GM12878 (cell line): Measurements from ENCODE around the gene L1CAM. TPM values are rescaled to one million over a fixed set of nuclear protein-coding genes. Genes with fewer than 3 reads are reported as not detected.

Experiments
- ASH2L ChIP-seq: fragments of 300-600, 200-600 bp; sonication (generic); IDR thresholded peaks from 2 replicates; pipeline ENCODE4 v1.6.1; 2017; ENCODE audit warnings: low read depth, mild to moderate bottlenecking, borderline replicate concordance
- DPF2 ChIP-seq: fragments of 450-650 bp; IDR thresholded peaks from 2 replicates; pipeline ENCODE4 v1.6.1; 2017; ENCODE audit warnings: mild to moderate bottlenecking
- EGR1 ChIP-seq, 2 experiments: IDR thresholded peaks; 1 replicate in 1 of 2; 2 replicates in 1 of 2; pipeline ENCODE4 v1.6.1; 2011 to 2012; ENCODE audit warnings: low read depth in 2 of 2, low read length in 2 of 2, borderline replicate concordance in 1 of 2, mild to moderate bottlenecking in 1 of 2, moderate library complexity in 1 of 2
- HDAC6 ChIP-seq: fragments of 200-600 bp; sonication (generic); IDR thresholded peaks from one replicate; pipeline ENCODE4 v1.8.0; 2017; ENCODE audit warnings: antibody characterized with exemption; ENCODE audit not compliant: unreplicated experiment
- KDM1A ChIP-seq: fragments of 200-600 bp; sonication (generic); IDR thresholded peaks from 2 replicates; pipeline ENCODE4 v1.6.1; 2016; ENCODE audit warnings: borderline replicate concordance
- polyA plus RNA-seq, 11 experiments: library from polyadenylated mRNA; depleted of rRNA in 4 of 11; unstranded in 6 of 11; stranded (reverse) in 5 of 11; fragments of >200 nt; fragmentation: Nextera tagmentation in 4 of 11; fragmentation: Illumina TruSeq in 1 of 11; extraction: Ambion mirVana in 4 of 11; extraction: Trizol in 1 of 11; gene quantifications; 1 replicate in 1 of 11; 2 replicates in 10 of 11; pipeline versions ENCODE4 v1.2.1 to v1.2.3, GENCODE V29; 2011 to 2016; ENCODE audit warnings: inconsistent platforms in 2 of 11, missing spikeins in 2 of 11, low read depth in 1 of 11
- total RNA-seq, 4 experiments: library from RNA; depleted of rRNA in 3 of 4; stranded (reverse); fragments of >200 nt in 3 of 4; fragmentation: Illumina TruSeq in 1 of 4; extraction: Trizol in 1 of 4; gene quantifications; 2 replicates each; pipeline versions ENCODE4 v1.2.1 to v1.2.3, GENCODE V29; 2013 to 2021
- TF ChIP-seq, protein P1 (sequence below): fragments of 450-650 bp; IDR thresholded peaks from 2 replicates; pipeline ENCODE4 v1.6.1; 2016; ENCODE audit warnings: mild to moderate bottlenecking, moderate library complexity, borderline replicate concordance

The L1CAM gene
- total and polyA plus RNA-seq, 10 of the 15 experiments (the other 5 are each of a cell fraction or from before 2014, with no cell fraction given), result 0.01 to 0.64 (median 0.09) TPM; not detected in 5

DNA sequence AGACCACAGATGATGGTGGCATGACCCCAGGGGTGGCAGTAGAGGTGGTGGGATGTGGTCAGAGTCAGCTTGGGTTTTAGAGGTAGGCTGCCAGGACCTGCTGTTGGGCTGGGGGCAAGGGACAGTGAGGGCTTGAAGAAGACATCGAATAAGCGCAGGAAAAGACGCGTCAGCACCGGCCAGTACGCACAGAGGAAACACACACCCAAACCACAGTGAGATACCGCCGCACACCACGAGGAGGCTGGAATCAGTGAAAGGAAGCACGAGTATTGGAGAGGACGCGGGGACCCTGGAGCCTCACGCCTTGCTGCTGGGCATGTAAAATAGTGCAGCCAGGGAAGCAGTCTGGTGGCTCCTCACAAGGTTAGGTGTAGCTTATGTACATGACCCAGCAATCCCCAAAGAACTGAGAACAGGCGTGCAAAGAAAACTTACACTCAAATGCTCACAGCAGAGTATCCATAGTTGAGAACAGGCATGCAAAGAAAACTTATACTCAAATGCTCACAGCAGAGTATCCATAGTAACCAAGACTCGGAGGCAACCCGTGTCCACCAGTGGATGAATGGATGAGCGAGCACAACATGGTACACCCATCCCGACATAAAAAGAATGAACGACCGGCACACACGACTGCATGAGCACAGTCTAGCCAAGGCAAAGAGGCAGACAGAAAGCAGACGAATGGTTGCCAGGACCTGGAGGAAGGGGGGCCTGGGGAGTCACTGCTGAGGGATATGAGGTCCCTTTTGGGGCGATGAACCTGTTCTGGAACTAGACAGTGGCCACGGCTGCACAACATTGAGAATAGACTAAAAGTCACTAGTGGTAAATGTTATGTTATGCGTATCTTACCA is 68.9 kb downstream of the L1CAM start (continued):
- TF ChIP-seq, protein P1, sequence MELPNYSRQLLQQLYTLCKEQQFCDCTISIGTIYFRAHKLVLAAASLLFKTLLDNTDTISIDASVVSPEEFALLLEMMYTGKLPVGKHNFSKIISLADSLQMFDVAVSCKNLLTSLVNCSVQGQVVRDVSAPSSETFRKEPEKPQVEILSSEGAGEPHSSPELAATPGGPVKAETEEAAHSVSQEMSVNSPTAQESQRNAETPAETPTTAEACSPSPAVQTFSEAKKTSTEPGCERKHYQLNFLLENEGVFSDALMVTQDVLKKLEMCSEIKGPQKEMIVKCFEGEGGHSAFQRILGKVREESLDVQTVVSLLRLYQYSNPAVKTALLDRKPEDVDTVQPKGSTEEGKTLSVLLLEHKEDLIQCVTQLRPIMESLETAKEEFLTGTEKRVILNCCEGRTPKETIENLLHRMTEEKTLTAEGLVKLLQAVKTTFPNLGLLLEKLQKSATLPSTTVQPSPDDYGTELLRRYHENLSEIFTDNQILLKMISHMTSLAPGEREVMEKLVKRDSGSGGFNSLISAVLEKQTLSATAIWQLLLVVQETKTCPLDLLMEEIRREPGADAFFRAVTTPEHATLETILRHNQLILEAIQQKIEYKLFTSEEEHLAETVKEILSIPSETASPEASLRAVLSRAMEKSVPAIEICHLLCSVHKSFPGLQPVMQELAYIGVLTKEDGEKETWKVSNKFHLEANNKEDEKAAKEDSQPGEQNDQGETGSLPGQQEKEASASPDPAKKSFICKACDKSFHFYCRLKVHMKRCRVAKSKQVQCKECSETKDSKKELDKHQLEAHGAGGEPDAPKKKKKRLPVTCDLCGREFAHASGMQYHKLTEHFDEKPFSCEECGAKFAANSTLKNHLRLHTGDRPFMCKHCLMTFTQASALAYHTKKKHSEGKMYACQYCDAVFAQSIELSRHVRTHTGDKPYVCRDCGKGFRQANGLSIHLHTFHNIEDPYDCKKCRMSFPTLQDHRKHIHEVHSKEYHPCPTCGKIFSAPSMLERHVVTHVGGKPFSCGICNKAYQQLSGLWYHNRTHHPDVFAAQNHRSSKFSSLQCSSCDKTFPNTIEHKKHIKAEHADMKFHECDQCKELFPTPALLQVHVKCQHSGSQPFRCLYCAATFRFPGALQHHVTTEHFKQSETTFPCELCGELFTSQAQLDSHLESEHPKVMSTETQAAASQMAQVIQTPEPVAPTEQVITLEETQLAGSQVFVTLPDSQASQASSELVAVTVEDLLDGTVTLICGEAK, result no peak
- TF ChIP-seq DPF2, result no peak
- TF ChIP-seq EGR1 (IDR thresholded peaks at IDR 0.05; ENCODE audit: borderline replicate concordance in 1 of 2, low read depth in 2 of 2, low read length in 2 of 2), result no peak
- TF ChIP-seq HDAC6, result no peak
- no peak for TF ChIP-seq KDM1A
- no peak for TF ChIP-seq ASH2L
